Non-pigmented ciliary epithelial cell (primary cell): Measurements from ENCODE around the gene AIF1L.
"Not testable (repeated sequence)": the region's sequence is repeated elsewhere in the genome, so short reads cannot be mapped to it uniquely, and the experiment has no call there.

Experiments used
- DNase-seq: peaks from one replicate; pipeline ENCODE4 v3.0.0-alpha.2; 2010; ENCODE audit warnings: low read depth

AIF1L gene

DNA sequence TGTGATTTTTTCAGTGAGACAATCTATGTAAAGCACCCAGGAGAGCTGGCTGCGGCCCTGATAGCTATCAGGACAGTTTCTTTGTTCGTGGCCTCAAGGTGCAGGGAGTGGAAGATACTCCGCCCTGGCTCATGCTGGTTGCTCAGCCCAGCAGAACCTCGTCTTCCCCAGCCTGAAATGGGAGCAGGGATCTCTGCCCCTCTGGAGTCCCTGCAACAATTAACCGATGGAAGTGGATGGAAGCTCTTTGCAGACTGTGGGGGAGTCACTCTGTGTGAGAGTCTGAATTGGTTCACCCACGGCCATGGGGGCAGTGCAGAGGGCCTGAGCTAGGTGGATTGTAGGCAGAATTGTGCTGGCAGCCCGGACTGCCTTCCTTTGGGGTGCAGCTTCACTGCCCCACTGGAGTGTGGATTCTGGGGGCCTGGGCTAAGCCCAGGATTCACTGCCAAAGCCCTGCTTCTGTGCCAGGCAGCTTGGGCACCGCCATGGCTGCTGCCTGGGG is 2.8 kb downstream of the AIF1L start:
- no peak for DNase-seq

DNA sequence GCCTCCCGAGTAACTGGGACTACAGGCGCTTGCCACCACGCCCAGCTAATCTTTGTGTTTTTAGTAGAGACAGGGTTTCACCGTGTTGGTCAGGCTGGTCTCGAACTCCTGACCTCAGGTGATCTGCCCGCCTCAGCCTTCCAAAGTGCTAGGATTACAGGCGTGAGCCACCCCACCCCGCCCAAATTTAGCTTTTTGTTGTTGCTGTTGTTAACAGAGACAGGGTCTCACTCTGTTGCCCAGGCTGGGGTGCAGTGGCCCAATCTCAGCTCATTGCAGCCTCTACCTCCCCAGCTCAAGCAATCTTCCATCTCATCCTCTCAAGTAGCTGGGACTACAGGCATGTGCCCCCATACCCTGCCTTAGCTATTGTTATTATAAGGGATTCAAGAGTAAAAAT is 3.5 kb downstream of the AIF1L start:
- DNase-seq = not testable (repeated sequence)

DNA sequence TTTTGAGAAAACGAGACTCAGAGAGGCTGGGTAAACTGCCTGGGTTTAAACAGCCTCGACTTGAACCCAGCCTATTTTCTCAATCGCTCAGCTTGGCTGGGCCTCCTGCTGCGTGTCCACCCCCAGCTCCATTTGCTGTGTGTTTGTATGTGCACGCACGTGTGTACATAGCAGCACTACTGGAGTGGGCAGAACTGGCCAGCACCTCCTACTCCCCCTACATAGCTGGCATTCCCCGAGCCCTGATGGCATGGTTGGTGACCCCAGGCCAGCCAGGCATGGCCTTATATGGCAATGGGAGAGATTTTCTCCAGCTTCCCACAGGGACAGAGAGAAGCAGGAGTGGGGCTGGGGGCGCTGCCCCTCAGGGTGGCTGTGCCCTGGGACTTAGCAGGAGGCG is 4.1 kb downstream of the AIF1L start:
- no peak for DNase-seq

DNA sequence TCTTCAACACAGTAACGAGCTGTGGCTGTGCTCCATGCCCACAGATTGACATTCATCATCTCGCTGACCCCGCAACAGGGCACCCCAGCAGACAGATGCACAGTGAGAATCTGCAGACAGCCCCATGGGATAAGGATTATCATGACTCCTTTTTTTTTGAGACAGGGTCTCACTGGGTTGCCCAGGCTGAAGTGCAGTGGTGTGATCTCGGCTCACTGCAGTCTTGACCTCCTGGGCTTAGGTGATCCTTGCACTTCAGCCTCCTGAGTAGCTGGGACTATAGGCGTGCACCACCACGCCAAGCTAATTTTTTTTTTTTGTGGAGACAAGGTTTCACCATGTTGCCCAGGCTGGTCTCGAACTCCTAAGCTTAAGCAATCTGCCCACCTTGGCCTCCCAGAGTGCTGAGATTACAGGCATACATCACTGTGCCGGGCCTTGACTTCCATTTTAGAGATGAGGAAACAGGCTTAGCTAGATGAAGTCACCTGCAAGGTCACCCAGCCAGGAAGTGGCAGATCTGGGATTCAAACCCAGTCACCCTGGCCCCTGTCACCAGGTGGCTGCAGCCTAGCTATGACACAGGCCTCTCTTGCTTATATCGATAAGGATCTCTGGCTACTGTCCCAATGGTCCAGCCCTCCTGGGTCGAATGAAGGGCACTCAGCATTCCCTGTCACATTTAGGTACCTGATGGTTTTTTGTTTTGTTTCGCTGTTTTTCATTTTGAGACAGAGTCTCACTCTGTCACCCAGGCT is 5.1 kb downstream of the AIF1L start:
- no peak for DNase-seq

DNA sequence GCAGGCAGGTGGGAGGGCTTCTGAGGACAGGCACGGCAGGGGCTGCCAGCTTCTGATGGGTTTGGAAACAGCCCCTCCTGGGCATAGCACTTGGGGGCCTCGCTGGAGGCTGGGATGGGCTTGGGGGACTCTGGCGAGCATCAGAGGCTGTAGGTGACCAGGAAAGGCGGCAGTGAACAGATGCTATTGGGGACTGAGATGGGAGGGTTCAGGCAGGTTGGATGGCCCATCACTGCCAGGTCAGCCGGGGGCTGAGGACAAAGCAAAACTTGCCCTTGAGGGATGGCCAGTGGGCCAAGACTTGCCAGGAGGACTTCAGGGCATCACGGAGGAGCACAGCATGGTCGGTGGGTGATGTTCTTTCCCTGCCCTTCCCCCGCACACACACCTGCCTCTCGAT is 6.7 kb downstream of the AIF1L start:
- DNase-seq = no peak

DNA sequence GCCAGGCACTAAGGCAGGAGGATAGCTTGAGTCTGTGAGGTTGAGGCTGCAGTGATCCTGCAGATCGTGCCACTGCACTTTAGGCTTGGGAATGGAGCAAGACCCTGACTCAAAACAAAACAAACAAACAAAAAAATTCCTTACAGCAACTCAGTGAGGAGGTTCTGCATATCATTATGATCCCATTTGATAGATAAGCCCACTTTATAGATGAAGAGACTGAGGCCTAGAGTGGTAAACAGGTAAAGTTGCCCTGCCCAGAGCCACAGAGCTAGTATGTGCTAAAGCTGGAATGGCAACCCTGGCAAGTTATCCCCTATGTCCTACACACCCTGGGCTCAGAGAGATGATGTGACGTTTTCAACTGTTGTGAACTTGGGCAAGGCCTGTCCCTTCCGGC is 7.2 kb downstream of the AIF1L start:
- DNase-seq = no peak

DNA sequence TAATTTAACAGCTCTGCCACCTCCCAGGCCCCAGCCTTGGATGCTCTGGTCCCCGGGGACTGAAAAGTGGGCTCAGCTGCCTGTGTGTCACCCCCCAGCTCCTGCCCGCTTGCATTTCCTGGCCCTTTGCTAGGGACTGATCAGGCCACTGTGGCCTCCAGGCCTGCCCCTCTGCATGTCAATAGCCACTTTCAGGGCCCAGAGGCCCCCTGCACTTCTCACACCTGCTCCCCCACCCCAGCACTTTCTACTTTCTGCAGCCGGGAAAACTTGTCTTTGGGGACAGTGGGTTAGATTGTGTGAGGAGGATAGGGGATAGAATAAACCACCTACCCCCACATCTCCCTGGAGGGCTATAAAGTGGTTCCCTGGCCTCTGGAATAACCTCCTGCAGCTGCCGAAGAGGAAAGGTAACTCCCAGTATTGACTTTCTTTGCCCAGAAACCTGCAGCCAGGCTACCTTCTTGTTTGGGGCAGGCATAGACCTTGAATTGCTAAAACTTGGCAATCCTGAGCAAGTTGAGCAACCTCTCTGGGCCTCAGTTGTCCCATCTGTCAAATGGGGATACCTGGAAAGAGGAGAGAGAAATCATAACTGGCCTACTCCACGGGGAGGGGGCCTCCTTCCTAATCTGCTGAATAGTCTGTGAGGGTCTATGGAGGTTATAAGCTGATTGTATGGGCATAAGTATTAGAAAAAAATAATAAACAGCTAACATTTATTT is 7.8 kb downstream of the AIF1L start:
- no peak for DNase-seq

DNA sequence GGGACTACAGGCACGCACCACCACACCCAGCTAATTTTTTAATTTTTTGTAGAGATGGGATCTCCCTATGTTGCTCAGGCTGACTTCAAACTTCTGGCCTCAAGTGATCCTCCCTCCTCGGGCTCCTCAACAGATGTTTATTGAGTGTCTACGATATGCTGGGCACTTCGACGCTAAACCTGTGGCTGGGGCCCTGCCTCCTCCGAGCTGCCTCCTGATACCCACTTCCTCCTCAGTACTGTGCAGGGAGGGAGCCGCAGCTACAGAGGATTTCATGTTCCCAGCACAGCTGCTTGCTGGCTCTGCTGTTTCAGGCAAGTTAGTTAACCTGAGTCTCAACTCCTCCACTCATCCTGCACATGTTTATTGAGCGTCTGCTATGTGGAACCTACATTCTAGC is 9.6 kb downstream of the AIF1L start:
- DNase-seq = no peak

DNA sequence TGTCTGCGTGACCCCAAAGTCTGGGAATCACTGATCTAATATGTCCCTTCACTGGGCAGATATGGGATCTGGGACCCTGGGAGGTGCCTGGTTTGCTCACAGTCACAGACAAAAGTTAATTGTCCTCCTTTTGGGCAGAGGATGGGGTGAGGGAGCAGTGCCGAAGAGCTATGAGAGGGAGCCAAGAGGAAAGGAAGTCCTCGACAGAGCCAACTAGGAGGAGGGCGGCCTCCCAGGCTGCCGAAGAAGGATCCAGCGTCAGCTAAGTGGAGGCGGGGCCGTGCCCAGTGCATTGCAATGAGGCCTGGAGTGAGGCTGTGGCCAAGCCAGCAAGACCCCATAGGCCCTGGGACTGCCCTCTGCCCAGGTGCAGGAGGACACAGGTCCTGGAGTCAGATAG is 11.4 kb downstream of the AIF1L start:
- DNase-seq = no peak

DNA sequence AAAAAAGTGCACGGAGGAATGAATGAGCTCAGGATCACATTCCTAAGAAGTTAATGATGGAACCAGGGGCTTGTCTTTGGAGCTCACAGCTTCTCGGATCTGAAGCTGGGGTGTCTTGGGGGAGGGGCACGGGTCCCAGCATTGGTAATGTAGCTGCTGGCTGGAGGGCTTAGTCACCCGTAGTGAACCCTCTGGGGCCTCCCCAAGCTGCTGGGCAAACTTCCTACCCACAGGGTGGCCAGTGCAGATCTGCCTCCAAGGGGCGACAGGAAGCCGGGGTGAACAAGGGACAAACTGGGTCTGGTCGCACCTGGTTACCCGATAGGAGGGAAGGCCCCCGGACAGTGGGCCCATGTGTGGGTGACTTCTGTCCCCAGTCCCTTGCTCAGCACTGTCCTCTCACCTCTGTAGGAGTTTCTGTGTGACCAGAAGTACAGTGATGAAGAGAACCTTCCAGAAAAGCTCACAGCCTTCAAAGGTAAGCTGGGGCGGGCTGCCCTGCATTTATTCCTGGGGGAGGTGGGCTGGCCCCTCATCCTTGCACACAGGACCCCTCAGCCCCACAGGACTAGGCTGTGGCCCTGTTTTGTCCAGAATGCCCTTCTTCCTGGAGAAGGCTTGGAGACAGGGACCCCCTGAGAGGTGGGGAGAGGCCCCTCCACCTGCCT is 15.0 kb downstream of the AIF1L start:
- no peak for DNase-seq

DNA sequence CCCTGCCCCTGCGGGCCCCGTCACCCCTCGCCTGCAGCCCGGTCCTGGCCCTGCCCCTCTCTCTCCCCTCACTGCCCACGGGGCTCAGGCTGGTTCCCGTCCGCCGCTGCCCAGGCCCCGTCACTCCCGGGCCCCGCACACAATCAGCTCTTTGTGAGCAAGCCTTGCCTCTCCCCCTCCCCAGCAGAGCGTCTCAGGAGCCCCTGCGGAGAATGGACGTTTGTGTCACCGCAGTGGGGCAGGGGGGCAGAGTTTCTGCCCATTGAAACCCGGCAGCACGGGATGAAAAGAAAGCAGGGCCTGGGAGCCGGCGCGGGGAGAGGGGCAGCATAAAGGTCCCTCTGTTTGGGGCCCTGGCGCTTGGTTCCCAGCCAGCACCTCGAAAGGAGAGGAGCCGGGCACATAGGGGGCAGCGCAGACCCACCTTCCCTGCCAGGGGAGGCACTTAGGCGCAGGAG is 15.6 kb downstream of the AIF1L start:
- DNase-seq = no peak

DNA sequence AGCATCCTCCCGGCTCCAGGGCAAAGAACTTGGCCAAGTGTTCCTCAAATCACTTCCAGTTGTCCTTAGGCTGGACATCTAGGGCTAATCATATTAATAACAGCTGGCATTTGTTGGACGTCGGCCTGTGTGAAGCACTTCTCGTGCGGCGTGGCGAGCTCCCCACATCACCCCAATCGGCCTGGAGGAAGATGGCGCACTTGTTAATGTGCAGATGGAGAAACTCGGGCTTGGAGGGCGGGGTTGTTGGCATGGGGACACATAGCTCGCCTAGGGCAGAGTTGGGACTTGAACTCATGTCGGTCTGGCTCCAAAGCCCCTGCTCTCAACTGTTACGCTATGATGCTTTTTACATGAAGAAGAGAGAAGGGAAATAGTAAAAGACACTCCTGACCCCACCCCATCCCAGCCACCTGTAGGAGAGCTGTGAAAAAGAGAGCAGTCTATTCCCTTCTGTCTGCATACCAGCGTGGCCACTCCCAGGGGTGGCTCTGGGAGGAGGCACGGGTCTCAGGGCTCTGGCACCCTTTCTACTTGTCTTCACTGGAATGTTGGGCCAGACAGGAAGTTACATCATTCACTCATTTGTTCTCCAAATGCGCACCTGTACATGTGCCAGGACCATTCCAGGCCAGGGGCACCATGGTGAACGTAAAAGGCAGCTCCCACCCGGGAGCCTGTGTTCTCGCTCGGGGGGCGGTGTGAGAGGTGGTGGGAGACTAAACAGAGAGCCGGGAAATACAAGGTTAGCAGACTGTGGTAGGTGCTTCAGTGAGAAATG is 16.2 kb downstream of the AIF1L start:
- DNase-seq = no peak

DNA sequence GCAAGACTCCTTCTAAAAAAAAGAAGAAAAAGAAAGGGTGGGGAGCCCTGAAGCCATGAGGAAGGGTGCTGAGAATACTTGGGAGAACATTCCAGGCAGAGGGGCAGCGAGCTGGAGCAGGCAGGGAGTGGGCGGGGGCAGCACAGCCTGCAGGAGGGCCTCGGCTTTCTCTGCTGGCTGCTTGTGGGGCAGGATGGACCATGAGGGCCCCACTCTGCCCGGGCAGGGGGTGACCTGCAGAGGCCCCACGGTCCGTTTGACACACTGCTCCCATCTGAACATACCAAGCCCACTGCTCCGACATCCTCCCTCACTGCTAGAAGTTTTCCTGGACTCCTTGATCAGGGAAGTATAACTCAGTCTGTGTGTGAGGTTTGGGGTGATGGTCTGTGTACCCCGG is 17.3 kb downstream of the AIF1L start:
- DNase-seq = no peak

DNA sequence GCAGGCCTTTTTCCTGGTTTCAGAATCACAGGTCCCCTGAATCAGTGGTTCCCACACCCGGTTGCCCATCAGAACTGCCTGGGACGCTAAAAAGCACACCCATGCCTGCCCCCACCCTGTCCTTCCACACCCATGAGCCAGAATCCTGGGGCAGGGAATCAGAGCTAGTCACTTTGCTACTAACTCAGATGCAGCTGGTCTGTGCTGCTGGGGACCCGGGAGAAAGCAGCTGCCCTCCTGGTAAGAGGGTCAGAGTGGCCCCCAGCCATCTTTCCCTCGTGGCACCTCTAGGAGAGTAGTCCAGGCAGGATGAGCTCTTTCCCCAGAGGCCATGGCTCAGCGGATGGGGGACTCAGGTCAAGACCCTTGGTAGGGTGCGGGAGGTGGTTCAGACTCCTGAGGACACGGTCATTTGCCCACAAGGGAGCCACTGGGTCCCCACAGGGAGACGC is 17.8 kb downstream of the AIF1L start:
- DNase-seq = no peak

DNA sequence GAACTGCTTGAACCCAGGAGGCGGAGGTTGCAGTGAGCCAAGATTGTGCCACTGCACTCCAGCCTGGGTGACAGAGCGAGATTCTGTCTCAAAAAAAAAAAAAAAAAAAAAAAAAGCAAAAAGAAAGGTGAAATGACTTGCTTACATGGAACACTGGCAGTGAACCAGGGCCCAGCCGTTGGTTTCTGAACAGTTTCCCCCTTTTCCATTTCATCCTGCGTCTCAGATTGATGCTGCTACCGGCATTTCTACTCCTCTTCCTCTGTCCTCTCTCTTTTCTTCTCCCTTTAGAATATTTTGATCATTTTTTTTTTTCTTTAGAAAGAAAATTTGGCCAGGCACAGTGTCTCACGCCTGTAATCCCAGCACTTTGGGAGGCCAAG is 19.0 kb downstream of the AIF1L start:
- DNase-seq = not testable (repeated sequence)

DNA sequence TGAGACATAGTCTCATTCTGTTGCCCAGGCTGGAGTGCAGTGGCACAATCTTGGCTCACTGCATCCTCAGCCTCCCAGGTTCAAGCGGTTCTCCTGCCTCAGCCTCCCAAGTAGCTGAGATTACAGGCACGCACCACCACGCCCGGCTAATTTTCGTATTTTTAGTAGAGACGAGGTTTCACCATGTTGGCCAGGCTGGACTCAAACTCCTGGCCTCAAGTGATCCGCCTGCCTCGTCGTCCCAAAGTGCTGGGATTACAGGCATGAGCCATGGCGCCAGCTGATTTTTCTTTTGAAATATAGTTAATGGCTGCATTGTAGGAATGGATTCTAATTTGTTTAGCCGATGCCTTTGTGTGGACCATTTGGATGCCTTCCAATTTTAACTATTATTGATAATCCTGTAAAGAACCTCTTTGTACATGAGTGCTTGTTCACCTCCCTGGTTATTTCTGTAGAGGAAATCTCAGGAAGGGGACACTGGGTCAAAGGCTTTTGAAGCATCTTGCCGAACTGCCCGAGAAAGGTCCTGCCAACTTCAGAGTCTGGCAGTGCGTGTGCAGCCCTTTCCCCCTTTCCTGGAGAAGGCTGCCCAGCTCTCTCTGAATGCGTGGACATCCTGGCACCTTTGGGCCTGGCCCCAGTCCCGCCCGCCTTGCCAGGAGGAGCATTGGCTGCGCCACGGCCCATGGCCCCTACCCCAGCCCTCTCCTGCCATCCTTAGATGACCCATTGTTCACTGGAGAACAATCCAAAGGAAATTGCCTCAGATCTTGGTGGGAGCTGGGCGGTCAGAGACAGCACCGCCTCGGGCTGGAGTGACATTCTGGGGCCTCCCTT is 20.2 kb downstream of the AIF1L start:
- DNase-seq = no peak

DNA sequence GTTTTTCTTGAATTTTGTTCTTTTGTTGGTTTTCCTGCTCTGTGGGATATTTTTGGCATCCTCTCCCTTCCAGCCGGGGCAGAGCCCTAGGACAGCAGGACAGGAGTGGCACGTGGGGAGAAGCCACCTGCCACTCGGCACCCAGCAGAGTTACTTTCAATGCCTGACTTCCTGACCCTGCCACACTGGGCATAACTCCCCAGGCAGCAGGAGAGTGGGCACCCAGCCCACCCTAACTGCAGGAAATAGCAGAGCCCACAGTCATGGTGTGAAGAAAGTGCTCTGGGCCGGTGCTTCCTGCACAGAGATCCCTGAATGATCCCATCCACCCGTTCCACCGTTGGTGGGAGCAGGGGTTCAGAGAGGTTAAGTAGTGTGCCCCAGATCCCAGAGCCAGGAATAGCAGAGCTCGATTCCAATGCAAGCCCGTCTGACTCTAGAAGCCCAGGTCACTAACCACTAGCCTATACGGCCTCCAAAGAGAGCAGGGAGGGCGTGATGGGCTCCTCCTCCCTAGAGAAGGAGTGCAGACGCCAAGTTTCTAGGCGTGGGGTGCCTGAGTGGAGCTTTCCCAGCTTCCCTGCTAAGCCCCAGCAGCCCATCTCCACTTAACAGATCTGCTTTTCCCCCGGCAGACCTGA is 20.9 kb downstream of the AIF1L start:
- no peak for DNase-seq

DNA sequence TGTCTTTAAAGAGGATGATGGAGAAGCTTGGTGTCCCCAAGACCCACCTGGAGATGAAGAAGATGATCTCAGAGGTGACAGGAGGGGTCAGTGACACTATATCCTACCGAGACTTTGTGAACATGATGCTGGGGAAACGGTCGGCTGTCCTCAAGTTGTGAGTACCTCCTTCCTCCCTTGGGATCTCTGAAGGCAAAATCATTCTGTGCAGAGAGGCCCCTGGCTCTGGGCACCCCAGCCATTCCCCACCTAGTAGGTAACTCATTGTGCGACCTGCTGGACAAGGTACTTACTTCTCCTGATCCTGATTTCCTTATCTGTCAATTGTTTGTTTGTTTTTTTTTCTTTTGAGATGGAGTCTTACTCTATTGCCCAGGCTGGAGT is 21.4 kb downstream of the AIF1L start:
- DNase-seq = no peak

DNA sequence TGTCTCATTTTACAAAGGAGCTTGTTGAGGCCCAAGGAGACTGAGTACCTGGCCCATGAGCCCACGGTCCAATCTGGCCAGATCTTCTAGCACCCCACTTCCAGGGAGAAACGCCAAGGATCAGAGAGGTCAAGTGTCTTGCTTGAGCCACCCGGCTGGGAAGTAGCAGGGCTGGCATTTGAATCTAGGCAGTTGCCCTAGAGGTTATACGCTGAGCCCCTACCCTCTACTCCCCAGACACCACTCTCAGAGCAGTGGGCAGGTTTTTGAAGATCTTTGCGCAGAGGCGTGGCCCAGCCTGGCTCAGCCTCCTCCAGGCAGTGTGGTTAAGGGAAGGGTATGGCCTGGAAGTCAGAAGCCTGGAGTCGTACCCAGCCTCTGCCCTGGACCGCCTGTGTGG is 23.3 kb downstream of the AIF1L start:
- no peak for DNase-seq

DNA sequence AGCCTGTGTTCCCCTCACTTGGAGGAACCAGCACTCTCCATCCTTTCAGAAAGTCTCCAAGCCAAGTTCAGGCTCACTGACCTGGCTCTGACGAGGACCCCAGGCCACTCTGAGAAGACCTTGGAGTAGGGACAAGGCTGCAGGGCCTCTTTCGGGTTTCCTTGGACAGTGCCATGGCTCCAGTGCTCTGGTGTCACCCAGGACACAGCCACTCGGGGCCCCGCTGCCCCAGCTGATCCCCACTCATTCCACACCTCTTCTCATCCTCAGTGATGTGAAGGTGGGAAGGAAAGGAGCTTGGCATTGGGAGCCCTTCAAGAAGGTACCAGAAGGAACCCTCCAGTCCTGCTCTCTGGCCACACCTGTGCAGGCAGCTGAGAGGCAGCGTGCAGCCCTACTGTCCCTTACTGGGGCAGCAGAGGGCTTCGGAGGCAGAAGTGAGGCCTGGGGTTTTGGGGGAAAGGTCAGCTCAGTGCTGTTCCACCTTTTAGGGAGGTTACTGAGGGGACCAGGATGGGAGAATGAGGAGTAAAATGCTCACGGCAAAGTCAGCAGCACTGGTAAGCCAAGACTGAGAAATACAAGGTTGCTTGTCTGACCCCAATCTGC is 24.4 kb downstream of the AIF1L start:
- no peak for DNase-seq
